Type B pancreatic cell (in vitro differentiated cells): Measurements from ENCODE around the gene ATRNL1. TPM values are rescaled to one million over a fixed set of nuclear protein-coding genes. Genes with fewer than 3 reads are reported as not detected.
"Not testable (repeated sequence)": the region's sequence is repeated elsewhere in the genome, so short reads cannot be mapped to it uniquely, and the experiment has no call there.

Experiments
- DNase-seq: peaks from one replicate; pipeline ENCODE4 v3.0.0; 2021; ENCODE audit warnings: mixed read lengths; ENCODE audit not compliant: unreplicated experiment; ENCODE audit errors: extremely low spot score
- H3K27ac Mint-ChIP-seq: 2 replicates; pipeline ENCODE4 v1.8.0; 2021; ENCODE audit warnings: mild to moderate bottlenecking, mixed read lengths
- H3K27me3 Mint-ChIP-seq: 2 replicates; pipeline ENCODE4 v1.8.0; 2021; ENCODE audit warnings: mixed read lengths
- H3K36me3 Mint-ChIP-seq: 2 replicates; pipeline ENCODE4 v1.8.0; 2021; ENCODE audit warnings: mixed read lengths
- H3K4me1 Mint-ChIP-seq: one replicate; pipeline ENCODE4 v1.8.0; 2021; ENCODE audit warnings: mixed read lengths; ENCODE audit not compliant: unreplicated experiment
- H3K4me3 Mint-ChIP-seq: 2 replicates; pipeline ENCODE4 v1.8.0; 2021; ENCODE audit warnings: mild to moderate bottlenecking, mixed read lengths
- H3K9me3 Mint-ChIP-seq: 2 replicates; pipeline ENCODE4 v1.8.0; 2021; ENCODE audit warnings: mixed read lengths
- CTCF ChIP-seq: fragments of 200-600 bp; sonication (generic); conservative IDR thresholded peaks from 2 replicates; pipeline ENCODE4 v1.5.0; 2021; ENCODE audit warnings: antibody characterized with exemption, mild to moderate bottlenecking
- total RNA-seq: library from RNA; stranded (reverse); gene quantifications from 2 replicates; pipeline ENCODE4 v1.2.1, GENCODE V29; 2021; ENCODE audit warnings: low replicate concordance

Gene ATRNL1
- total RNA-seq, 1 donor from 2014 or later: 38.4 TPM

- Mint-ChIP-seq H3K4me1 (no peaks in the 10 kb centered on the region), H3K4me3 (no peak overlapping the region), H3K9me3 (peaks cover 9% of the 10 kb centered on the region), H3K27ac (no peak overlapping the region), H3K27me3 (no peaks in the 10 kb centered on the region), H3K36me3 (peaks cover 4% of the 10 kb centered on the region)
- DNase-seq: no peak
- TF ChIP-seq CTCF: no peak
Observed at GRCh38 chr10:115747811-115748210, 654.6 kb downstream of the ATRNL1 start.

- not testable (repeated sequence) for DNase-seq, H3K4me3 Mint-ChIP-seq, H3K4me1 Mint-ChIP-seq, H3K27me3 Mint-ChIP-seq, H3K27ac Mint-ChIP-seq, H3K36me3 Mint-ChIP-seq
- H3K9me3 Mint-ChIP-seq: peaks cover 13% of the 10 kb centered on the region
Observed at GRCh38 chr10:115758488-115758887, 665.3 kb downstream of the ATRNL1 start.

- peaks cover 13% of the 10 kb centered on the region for H3K9me3 Mint-ChIP-seq
- no peak overlapping the region for H3K4me3 Mint-ChIP-seq
- H3K4me1 Mint-ChIP-seq: peaks cover 6% of the 10 kb centered on the region
- TF ChIP-seq CTCF: no peak
- no peak overlapping the region for H3K27ac Mint-ChIP-seq
- no peaks in the 10 kb centered on the region for H3K36me3 Mint-ChIP-seq
- H3K27me3 Mint-ChIP-seq: no peaks in the 10 kb centered on the region
- no peak for DNase-seq
Observed at GRCh38 chr10:115760131-115760530, 667.0 kb downstream of the ATRNL1 start.

- Mint-ChIP-seq H3K9me3 (peaks cover 10% of the 10 kb centered on the region), H3K27ac (no peak overlapping the region), H3K4me1 (peaks cover 6% of the 10 kb centered on the region), H3K4me3 (no peak overlapping the region), H3K27me3 (no peaks in the 10 kb centered on the region), H3K36me3 (no peaks in the 10 kb centered on the region)
- TF ChIP-seq CTCF: no peak
- DNase-seq: no peak
Observed at GRCh38 chr10:115761166-115761565, 668.0 kb downstream of the ATRNL1 start.

GRCh38 chr10:115762029-115762428 is 668.9 kb downstream of the ATRNL1 start:
- no peak for DNase-seq
- H3K27me3 Mint-ChIP-seq: no peaks in the 10 kb centered on the region
- peaks cover 5% of the 10 kb centered on the region for H3K9me3 Mint-ChIP-seq
- H3K36me3 Mint-ChIP-seq: no peaks in the 10 kb centered on the region
- H3K4me1 Mint-ChIP-seq: peaks cover 6% of the 10 kb centered on the region
- H3K4me3 Mint-ChIP-seq: no peak overlapping the region
- no peak overlapping the region for H3K27ac Mint-ChIP-seq
- no peak for TF ChIP-seq CTCF

- DNase-seq: no peak
- no peak overlapping the region for H3K27ac Mint-ChIP-seq
- peaks cover 8% of the 10 kb centered on the region for H3K4me1 Mint-ChIP-seq
- H3K36me3 Mint-ChIP-seq: no peaks in the 10 kb centered on the region
- H3K27me3 Mint-ChIP-seq: peaks cover 4% of the 10 kb centered on the region
- no peak for TF ChIP-seq CTCF
- no peaks in the 10 kb centered on the region for H3K9me3 Mint-ChIP-seq
- no peak overlapping the region for H3K4me3 Mint-ChIP-seq
Observed at GRCh38 chr10:115771755-115772154, 678.6 kb downstream of the ATRNL1 start.
